NCI-H1417 treated with DMSO at 0.1 percent for 48 hours (cell line): ENCODE measurements around the gene NCAM1.

Experiments used
- DNase-seq: peaks from one replicate; lab custom pipeline; 2025; lab: John Stamatoyannopoulos, UW

The NCAM1 gene

GRCh38 chr11:113085446-113085845, 124.2 kb downstream of the NCAM1 start:
- no peak for DNase-seq

DNA sequence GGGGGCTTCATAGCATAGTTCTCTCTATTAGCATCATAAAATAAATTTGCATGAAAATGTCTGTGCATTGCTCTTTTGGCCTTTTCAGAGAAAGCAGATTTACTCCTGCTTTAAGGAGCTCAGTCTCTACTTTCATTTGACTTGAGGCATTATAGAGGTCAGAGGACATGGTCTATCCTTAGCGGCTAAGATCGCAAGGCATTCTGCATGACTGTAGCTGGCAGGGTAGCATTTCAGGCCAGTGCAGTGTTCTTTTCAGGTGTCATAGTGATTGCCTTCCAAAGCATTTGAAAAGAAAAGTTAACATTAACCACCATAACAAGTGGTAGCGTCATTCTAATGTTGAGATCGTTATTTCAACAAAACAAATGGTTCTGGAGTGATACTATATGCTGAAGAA, 126.5 kb downstream of the NCAM1 start:
- no peak for DNase-seq

DNA sequence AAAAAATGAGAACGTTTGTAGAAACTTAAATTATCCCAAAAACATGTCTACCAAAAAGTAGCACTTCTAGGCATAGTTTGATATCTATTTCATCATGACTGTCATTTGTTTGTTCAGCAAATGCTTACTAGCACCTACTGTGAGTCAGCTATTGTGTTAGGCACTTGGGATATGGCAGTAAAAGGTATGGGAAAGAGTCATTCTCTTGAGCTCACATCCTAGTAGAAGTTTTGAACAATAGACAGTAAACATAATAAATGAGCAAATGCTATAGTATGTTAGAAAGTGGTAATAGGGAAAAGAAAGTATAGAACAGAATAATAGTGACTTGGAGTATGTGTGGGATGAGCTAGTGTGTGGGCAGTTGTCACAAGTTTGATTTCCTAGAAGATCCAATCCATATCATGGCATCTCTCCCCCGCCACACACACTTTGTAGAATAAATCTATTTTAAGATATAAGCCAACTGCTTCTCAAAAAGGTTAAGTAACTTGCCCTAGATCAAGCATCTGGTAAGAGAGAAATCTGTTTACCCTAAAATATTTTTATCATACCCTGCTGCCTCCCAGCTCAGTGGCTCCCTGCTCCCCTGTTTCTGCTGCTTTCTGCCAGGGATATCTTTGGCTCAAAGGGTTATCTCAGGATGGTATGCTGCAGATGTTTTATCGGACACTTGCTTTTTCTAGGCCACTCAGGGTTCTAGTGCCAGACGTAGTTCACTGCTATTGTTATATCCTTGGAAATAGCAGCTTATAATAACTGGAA, 129.7 kb downstream of the NCAM1 start:
- DNase-seq, result no peak

- no peak for DNase-seq
These were observed 130.2 kb downstream of the NCAM1 start for GRCh38 chr11:113091481-113091780.

DNA sequence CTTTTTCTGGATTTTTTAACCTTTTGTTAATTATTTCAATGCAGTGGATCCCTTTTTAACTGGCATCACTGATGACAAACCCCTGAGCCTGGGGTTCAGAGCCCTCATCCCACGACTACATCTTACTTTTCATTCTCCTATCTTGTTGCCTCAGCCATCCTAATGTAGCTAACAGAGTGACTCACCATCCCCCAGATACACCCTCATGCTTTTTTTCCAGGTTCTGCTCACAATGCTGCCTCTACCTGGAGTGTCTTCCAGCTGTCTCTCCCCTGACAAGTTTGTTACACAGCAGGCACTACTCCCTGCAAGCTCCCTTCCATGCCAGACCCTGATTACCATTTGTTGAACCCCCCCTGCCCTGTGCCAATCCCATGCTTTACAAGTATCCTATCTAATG, 135.4 kb downstream of the NCAM1 start:
- DNase-seq, result no peak

DNA sequence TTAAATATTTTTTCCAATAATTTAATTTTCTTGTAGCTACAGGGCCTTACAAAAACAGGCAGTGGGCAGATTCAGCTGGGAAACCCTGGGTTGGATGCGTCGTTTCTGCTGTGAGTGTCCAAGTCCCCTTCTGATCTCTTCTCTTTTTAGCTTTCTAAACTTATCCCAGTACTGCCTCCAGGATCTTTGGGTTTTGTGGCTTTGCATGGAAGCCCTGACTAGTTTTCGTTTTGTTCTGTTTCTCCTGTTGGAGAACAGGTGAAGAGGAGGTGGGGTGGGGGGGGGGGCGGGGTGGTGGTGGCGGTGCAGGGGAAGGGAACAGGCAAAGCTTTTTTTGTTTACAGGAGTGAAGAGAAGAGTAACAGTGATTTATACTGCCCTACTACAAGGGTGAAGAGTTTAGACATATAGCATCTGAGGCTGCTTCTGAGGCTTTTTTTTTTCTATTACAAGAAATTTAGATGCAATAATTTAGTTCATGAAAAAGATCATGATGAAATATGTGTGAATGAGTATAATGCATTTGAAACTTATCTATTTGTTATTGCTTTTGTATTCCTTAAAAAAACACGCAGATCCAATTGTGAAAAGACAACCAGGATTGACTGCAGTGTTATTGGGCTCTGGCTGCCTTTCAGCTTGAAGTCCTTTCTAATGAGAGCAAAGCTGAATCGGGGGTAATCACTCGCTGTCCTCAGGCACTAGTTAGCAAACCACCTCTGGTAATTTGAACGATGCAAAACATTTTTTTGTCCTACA, 142.9 kb downstream of the NCAM1 start:
- DNase-seq, result peak; percentile 30

GRCh38 chr11:113104691-113105251, 143.6 kb downstream of the NCAM1 start:
- DNase-seq, result no peak

DNA sequence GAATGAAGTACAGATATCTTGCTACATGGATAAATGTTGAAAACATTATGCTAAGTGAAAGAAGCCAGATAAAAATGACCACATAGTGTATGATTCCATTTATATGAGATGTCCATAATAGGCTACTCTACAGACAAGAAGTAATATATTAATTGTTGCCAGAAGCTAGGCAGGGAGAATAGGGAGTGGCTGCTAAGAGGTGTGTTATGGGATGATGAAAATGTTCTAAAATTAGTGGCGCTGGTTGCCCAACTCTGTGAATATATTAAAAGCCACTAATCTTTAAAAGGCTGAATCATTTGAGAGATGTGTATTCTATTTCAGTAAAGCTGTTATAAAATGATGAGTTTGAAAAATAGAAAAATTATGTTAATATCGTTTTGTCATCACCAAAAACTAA, 144.4 kb downstream of the NCAM1 start:
- DNase-seq, result no peak

DNA sequence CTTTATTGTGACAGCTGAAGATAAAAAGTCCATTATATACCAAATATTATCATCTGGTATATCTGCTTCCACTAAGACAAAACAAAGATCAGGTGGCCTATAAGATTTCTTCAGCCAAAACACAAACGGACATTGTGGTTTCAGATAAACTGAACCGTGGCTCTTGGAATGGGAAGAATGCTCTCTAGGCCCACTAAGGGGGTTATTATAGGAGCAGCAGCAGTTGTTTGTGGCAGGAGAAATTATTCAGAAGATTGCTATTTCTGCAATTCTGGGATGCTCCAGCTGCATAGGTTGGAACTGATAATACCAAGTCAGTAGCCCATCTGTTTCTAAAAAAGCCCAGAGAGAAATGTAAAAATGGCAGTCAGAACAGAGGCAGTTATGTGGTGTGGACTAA, 145.3 kb downstream of the NCAM1 start:
- DNase-seq, result no peak

GRCh38 chr11:113110046-113110445, 148.8 kb downstream of the NCAM1 start:
- no peak for DNase-seq

DNA sequence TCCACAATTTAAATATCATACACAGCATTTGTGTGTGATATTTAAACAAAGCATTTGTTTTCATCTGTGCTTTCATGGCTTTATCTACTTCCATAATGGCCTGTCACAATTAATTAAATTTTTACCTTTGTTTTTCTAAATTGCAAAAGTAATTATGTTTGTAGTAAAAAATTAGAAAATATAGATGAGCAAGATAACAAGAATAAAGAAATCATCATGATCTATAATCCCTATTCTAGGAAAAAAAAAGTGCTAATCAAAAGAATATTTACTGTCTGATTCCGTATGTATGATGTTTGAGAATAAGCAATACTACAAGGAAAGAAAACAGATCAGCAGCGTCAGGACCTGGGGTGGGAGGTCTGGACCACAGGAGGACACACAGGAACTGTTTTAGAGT, 149.9 kb downstream of the NCAM1 start:
- DNase-seq, result no peak

DNA sequence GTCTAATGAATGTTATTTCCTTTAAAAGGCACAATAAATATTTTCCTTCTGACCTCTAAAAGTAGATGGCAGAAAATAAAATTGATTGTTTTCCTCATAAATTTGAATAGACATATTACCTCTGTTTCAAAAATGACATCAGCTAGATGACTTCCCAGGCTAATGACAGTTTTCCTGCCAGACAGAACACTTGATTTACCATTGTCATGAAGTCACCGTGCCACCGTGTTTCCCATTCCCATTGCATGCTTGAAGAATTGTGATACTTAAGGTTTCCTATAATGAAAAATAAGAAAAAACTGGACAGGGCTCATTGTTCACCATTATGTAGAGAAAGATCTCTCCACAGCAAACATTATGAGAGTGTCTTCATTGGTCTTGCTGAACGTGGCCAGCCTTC, 151.1 kb downstream of the NCAM1 start:
- no peak for DNase-seq

DNA sequence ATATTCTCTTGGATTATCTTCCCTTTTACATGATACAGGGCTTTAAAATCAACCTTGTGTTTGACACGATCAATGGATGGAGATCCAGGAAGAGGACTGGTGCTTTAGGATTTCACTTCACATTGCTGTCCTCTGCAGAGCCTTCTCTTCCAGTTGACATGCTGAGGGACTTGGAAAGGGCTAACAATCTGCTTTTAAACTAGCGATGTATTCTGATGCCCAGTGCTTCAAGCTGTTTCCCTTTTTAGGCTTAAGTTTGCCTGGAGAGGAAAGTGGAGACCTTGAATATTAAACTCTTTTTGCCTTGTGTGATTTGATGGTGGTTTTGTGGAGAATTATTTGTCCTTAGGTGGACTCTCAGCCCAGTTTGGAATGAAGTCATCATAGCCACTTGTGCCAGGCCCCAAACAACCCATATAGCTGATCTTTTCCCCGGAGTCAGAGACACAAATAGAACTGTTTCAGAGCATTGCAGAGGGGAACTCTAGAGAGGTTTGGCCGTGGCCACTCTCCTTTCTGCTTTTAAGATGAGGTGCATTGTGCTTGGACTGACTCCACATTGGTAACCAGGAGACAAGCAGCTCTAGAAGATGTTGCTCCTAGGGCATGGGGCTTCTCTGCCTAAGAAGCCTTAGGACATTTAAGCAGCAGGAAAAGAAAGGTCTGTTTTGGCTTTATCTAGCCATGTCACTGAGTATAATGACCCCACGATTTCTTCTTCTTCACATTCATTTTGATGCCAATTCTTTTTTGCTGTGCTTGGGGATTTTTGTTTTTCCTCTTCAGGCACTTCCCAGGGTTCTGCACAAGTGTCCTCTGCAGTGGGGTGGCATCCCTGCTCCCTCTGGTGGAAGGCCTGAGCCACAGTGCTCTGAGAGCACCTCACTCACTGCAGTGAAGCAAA, 152.8 kb downstream of the NCAM1 start:
- peak; percentile 17 for DNase-seq

- no peak for DNase-seq
These were observed 153.4 kb downstream of the NCAM1 start for GRCh38 chr11:113114705-113115027.

- DNase-seq, result no peak
These were observed 156.9 kb downstream of the NCAM1 start for GRCh38 chr11:113118104-113118503.

DNA sequence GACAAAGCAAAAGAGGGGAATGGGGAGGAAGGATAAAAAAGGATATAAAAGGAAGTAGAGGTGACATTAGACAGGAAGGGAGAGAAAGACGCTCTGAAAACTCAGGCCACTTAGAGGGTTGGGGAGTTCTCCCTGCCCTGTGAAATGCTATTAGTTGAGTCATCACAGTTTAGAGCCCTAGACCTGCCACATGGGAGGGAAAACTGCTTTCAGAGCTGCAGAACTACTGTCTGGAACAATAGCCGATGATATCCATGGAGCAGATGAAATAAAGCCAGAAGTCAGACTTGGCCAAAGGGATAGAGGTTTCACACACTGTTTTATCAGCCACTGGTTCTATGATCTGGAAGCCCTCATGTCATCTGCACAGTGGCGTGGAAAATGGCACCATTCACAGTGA, 157.9 kb downstream of the NCAM1 start:
- DNase-seq, result no peak

- no peak for DNase-seq
These were observed 158.9 kb downstream of the NCAM1 start for GRCh38 chr11:113119966-113120736.

- no peak for DNase-seq
These were observed 160.5 kb downstream of the NCAM1 start for GRCh38 chr11:113121746-113122145.

- DNase-seq, result no peak
These were observed 162.8 kb downstream of the NCAM1 start for GRCh38 chr11:113124006-113124405.

- DNase-seq, result no peak
These were observed 163.4 kb downstream of the NCAM1 start for GRCh38 chr11:113124578-113124977.

DNA sequence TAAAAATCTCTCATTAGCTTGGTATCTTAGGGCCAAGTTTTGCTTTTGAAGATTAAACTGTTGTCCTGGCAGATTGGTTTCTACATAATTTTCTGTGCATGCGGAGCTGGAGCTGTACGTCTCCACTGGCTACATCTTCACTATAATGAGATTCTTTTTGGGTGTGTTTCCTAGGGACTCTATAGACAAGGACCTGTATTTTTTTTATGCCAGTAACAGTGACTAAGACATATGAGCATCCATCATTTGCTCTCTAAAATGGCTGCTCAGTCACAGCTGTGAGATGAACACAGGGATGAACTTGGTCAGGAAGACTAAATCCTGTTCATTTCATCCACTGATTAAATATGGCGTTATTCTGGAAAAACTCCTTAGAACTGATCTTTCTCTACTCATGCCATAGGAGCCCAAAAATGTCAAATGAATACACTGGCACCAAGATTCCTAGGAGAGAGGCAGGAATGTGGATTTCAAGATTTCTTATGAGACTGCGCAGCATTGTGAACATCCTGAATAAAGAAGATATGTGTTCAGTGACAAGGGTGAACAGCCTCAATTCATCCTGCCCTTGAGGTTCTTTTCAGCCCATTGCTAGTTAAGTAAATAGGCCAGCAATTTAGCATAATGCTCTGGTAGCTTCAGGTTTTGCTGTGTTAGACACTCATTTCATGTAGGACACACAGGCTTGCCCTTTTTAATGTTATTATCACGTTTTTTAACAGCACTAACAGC, 168.2 kb downstream of the NCAM1 start:
- DNase-seq, result no peak
